Measurements from ENCODE around the gene LSM14A.
"Not testable (repeated sequence)": the region's sequence is repeated elsewhere in the genome, so short reads cannot be mapped to it uniquely, and the experiment has no call there.

LSM14A gene

DNA sequence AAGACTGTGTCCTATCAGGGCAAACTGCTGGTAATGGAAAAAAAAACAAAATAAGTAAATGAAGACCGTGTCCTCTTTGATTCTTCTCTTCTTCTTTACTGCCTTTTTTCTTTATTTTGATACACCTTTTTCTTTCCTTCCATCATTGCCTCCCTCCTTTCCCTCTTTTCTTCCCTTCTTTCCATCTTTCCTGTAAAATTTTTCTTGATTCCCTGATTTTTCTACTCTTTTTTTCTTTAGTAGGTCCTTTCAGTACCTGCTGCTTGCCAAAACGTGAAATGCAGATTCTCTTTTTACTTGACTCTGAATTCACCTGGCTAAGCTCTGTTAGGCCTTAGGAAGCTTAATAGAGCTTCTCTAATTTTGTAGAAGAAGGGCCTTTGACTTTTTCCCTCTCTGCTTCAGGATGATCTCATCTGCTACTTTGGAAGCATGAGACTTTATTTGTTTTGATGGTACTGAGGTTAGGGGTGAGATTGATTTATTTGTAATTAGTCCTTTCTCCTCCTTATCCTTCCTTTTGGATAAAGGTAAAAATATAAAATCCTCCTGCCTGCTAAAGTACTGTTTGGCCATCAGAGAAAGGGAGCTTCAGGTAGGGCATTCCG is 19.2 kb downstream of the LSM14A start:
- DNase-seq (ENCODE audit: low read depth): no peak

DNA sequence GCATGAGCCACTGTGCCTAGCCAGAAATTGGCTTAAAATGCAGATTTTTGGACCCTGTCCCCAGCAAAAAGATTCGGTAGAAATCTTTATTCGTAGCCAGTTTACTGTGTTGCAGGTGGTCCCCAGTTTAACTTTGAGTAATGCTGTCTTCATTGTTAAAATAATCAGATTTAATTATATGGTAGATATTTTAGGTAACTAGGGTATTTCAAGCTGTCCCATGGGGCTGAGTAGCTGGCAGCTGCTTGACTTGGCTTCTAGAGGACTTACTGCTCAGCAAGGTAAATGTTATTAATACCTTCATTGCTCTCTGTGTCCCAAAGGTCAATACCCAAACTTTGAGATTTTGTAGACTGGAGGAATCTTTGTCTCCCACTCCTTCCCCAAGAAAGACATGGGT is 21.1 kb downstream of the LSM14A start:
- DNase-seq (ENCODE audit: low read depth): no peak

DNA sequence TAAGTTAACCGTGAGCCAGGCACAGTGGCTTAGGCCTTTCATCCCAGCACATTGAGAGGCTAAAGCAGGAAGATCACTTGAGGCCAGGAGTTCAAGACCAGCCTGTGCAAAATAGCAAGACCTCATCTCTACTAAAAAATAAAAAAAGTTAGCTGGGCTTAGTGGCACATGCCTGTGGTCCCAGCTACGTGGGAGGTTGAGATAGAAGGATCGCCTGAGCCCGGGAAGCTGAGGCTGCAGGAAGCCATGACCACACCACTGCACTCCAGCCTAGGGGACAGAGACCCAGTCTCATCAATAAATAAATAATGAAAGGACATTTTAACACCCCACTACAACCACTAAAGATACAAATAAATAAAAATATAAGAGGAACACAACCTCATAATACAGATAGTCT is 21.6 kb downstream of the LSM14A start:
- DNase-seq (ENCODE audit: low read depth): no peak

DNA sequence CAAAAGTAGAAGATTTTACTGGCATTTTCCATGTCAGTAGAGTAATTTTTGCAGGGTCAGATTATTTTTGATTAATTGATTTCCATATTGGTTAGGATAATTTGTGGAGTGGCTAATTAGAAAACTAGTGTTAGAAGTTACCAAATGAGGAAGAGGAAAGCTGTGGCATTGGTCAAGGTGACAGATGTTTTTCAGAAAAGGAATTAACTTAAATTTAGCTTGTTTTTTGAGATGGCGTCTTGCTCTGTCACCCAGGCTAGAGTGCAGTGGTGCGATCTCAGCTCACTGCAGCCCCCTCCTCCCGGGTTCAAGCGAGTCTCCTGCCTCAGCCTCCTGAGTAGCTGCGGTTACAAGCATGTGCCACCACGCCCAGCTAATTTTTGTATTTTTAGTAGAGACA is 28.8 kb downstream of the LSM14A start:
- DNase-seq (ENCODE audit: low read depth): no peak

DNA sequence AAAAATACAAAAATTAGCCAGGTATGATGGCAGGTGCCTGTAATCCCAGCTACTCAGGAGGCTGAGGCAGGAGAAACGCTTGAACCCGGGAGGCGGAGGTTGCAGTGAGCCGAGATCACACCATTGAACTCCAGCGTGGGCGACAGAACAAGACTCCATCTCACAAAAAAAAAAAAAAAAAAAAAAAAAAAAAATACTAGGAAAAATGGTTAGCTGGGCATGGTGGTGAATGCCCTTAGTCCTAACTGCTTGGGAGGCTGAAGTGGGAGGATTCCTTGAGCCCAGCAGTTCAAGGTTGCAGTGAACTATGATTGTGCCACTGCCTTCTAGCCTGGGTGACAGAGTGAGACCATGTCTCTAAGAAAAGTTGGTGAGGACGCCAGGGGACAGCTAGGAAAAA is 33.0 kb downstream of the LSM14A start:
- DNase-seq (ENCODE audit: low read depth): not testable (repeated sequence)

DNA sequence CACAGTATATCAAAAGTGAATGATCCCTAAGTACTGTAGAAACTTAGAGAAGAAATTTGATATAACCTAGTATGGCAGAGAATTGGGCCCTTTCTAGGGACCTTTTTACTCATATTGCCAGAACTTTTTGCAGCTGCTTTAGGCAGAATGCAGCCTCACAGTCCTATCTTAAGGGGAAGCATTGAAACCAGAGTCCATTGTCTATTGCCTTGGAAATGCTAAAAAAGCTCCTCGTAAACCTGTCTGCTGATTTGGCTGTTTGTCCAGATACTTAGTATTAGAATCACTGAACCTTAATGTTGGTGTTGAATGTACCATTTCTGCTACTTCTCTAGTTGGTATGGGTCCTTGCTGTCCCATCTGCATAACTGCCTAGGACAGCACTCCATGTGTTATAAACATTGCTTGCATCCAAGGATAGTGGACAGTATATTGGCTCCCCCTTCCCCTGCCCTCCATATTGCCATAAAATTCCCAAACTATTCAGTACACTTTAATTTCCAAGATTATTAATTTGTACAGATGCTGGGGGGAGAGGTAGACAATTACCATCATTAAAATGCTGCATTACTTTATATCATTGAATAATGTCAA is 36.1 kb downstream of the LSM14A start:
- DNase-seq (ENCODE audit: low read depth): no peak

DNA sequence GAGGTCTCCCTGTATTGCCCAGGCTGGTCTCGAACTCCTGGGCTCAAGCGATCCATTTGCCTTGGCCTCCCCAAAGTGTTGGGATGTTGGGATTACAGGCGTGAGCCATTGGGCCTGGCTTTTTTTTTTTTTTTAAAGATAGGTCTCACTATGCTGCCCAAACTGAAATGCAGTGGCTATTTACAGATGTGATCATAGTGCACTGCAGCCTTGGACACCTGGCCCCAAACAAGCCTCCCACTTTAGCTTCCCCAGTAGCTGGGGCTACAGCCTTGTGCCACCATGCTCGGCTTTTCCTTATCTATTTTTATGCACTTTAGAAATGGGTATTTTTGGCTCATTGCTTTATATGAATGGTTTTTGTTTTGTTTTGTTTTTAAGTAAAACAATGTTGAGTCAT is 37.4 kb downstream of the LSM14A start:
- no peak for DNase-seq (ENCODE audit: low read depth)

DNA sequence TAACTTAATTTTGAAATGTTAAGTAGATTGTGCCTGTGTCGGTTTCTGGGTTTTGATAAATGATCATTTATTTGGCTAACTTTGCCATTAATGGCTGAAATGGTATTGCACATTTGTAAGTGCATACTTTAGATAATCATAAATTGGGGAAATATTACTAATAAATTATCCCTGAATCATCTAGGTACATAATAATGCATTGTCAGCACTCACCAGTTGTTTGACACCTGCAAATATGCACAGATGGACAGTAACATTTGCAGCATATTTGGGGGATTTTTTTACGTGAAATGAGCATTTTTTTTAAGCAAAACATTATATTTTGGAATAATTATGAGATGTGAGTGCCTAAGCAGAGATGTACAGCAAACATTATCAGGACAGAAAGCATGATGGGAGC is 41.0 kb downstream of the LSM14A start:
- DNase-seq (ENCODE audit: low read depth): no peak

DNA sequence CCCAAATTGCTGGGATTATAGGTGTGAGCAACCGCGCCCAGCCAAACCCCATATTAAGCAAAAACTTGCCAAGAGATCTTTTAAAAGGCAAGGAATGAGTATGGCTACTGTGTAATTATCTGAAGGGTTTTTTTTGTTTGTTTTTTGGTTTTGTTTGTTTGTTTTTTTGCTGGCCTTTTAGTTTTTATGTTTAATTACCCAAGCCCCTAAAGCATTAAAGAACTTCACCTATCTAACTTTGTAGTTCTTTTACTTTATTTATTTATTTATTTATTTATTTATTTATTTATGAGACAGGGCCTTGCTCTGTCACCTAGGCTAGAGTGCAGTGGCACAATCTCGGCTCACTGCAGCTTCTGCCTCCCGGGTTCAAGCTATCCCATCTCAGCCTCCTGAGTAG is 41.7 kb downstream of the LSM14A start:
- no peak for DNase-seq (ENCODE audit: low read depth)

DNA sequence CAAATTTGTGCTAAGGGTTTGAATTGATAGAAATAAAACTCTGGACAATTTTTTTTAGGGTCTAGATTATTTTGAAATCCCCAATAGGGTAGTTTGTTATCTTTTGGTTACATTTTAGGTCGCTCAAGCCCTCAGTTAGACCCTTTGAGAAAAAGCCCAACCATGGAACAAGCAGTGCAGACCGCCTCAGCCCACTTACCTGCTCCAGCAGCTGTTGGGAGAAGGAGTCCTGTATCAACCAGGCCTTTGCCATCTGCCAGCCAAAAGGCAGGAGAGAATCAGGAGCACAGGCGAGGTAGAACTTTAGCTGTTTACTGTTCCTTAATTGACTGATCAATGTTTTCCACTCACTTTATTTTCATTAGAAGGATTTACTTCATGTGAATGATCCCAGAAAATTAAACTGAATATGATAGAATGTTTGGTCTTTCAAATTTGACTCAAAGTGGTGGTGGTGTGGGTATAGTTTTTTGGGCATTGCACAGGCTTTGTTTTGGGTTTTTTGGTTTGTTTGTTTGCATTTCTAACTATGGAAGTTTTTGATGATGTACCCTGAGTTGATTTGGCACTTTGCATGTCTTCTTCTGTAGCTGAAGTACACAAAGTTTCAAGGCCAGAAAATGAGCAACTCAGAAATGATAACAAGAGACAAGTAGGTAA is 42.8 kb downstream of the LSM14A start:
- no peak for DNase-seq (ENCODE audit: low read depth)

DNA sequence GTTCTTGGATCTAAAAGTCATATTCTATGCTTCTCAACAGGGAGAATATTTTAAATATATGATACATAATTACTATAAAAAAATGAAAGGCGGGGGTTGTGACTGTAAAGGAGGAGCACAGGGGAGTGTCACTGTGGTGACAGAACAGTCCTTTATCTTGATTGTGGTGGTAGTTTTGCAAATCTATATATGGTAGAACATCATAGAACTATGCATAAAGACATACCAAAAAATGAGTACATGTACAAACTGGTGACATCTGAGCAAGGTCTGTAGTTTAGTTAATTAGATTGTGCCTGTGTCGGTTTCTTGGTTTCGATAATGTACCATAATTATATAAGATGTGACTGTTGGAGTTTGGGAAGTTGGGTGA is 43.3 kb downstream of the LSM14A start:
- DNase-seq (ENCODE audit: low read depth): no peak

DNA sequence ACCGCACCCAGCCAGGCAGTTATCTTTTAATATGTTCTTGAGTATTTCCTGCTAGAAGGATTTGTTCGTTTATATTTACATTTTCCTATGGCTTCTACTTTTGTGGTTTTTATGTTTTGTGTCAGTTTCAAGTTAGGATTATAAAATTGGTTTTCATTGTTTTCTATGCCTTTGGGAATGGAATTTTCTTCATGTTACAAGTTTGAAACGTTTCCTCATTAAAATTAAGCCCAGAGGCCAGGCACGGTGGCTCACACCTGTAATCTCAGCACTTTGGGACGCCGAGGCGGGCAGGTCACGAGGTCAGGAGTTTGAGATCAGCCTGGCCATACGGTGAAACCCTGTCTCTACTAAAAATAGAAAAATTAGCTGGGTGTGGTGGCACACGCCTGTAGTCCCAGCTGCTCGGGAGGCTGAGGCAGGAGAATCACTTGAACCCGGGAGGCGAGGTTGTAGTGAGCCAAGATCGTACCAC is 44.5 kb downstream of the LSM14A start:
- not testable (repeated sequence) for DNase-seq (ENCODE audit: low read depth)

DNA sequence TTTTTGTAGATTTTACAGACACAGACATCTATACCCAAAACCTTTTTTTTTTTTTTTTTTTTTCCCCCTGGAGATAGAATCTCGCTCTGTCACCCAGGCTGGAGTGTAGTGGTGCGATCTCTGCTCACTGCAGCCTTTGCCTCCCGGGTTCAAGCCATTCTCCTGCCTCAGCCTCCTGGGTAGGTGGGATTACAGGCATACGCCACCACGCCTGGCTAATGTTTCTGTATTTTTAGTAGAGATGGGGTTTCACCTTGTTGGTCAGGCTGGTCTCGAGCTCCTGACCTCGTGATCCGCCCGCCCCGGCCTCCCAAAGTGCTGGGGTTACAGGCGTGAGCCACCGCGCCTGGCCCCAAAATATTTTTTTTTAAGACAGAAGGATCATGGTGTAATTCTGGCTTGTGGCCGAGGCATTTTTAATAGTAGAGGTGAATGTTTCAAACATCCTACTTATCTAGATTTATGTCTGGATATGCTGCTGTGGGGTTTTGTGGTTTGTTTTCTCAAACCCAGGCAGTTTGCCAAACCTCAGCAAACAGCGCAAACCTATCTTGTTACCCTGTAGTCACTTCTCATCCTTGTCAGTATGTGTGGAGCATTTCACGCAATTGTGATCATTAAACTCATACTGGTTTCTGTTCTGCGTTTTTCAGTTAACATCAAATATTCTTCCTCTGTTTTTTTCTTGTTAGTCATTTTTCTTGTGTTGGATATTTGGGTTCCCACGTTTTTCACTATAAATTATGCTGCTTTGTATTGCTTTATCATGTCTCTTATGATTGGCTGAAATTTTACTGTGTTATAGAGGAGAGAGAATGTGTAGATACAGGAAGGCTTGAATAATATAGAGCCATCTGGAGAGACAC is 45.9 kb downstream of the LSM14A start:
- peak; percentile 57 for DNase-seq (ENCODE audit: low read depth)

DNA sequence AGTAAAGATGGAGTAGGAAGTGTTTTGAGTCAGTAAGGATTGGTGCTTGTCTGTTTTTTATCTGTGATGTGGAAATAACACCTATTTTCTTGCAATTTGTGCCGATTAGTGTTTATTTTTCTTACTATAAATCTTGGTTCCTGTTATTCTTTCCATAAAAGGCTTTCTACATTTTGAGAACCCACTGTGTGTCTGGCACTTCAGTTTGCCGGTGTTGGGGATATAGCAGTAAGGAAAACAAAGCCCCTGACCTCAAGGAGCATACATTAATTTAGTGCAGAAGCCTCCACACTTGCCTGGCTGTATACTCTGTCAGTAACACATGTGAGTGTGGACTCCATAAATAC is 46.5 kb downstream of the LSM14A start:
- DNase-seq (ENCODE audit: low read depth): no peak

DNA sequence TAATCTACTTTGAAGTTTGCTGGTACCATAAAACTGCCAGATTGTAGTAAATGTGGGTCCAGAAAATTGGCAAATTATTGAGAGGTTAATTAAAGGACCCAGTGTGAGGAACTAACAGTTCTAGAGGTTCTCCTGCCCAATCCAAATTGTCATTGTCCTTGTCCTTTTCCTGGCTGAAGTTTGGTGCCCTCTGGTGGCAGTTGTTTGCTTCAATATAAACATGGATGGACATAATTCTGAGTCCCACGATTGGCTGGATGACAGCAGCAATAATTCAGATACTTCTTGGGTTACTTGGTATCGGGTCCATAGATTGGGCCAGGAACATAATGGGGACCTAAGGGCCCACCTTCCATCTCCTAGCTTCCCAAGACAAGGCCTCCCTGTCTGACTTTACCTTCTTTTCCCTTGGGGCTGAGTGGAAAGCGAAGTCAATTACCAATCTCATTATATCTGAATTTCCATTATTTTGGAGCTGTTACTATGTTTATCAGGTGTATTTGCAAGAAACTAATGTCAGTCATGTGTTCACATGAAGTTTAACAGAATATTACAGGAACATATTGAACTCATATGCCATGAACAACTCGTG is 48.3 kb downstream of the LSM14A start:
- DNase-seq (ENCODE audit: low read depth): peak; percentile 51

DNA sequence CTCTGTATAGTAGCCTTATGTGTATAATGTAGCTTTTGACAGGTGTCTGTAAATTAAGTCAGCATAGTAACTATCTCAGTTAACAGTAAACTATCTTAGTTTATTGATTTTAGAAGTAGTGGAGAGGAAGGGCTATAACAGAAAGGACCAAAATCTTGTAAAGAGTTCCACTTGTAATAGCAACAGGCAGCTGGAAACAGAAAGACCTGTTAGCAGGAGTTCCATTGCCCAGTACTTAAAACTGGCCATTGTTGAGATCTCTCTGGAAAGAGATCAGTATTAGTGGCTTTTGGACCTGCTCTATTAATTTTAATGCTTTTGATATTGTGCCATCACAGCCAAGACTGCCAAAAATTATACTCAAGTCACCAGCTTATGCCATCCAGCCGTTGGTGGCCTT is 50.1 kb downstream of the LSM14A start:
- no peak for DNase-seq (ENCODE audit: low read depth)

DNA sequence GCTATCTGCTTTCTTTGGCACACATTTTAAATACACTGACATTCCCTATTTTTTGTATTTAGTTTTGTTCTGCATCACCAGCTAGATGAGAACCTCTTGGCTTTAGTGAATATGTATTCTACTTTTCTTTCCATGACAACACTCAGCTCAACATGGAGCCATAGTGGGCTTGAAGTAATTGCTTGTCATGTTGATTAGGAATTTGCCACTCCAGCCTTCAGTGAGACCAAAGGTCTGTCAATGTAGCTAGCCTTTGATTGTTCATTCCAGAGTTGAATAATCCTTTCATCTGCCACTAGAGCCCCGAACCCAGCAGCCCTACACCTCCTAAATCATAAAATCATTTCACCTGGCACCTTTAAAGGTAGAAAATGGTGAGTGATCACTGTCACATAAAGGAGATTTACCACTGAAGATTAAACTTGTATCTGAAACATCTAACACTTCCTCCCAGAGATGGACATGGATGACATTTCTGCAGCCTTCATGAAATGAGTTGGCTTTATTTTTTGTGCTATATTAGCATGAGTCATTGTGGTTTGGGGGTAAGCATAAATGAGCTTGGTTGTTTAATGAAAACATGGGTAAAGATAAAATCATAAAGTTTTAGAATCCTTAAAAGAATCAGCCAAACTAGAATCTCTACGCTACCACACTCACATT is 52.8 kb downstream of the LSM14A start:
- no peak for DNase-seq (ENCODE audit: low read depth)

DNA sequence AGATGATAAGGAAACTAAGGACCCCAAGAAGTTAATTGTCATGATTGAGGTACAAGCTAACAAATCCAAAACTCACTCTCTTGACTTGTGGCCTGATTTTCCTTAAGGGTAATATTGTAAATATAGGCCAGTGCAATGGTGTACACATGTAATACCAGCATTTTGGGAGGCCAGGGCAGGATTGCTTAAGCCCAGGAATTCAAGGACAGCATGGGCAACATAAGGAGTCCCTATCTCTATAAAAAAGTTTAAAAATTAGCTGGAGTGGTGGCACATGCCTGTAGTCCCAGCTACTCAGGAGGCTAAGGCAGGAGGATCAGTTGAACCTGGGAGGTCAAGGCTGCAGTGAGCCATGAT is 53.3 kb downstream of the LSM14A start:
- no peak for DNase-seq (ENCODE audit: low read depth)

DNA sequence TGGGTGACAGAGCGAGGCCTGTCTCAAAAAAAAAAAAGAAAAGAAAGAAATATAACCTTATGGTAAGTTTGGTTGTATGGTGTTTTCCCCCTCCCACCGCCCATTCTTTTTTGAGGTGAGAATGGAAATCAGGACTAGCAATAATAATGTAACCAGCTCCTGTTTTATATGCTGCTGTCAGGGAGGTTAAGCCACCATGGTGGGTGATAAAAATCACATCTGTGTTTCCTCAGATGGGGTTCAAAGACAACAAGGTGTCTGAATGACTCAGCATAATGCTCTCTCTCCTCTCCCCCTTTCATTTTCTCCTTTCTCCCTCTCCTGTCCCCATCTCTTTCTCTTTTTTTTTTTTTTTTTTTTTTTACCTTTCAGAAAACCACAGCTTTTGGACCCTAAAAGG is 53.7 kb downstream of the LSM14A start:
- DNase-seq (ENCODE audit: low read depth): no peak

DNA sequence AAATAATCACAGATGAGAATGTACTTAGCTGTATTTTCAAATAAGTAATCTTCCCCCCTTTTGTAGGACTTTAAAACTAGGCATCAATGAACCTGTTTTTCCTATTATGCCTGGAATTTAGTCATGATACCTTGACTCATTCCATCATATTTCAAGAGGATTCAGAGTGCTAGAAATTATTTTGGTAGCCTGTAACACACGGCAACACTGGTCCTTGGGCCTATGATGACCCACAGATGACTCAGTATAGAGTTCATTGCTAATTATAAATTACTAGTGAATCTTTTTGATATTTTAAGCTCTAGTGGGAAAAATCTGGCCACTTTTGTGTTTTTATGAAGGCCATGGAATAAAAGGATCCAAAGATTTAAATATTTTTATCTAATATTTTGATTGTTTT is 56.0 kb downstream of the LSM14A start:
- DNase-seq (ENCODE audit: low read depth): no peak

DNA sequence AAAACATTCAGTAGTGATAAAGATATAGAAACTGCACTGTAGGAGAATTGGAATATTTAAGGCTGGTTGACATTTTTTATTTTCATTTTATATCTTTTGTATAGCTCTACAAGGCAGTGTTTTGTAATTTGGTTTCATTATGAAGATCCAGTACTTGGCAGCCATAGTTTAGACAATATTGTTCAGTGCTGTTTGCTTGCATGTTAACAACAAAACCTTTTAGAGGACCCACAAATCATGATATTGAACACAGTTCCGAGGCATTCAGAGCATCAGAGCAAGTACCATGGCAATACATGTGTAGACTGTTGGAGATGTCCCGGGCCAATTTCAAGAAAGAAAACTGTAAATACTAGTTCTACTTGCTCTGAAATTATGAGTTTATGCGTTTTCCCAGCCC is 56.5 kb downstream of the LSM14A start:
- DNase-seq (ENCODE audit: low read depth): no peak

DNA sequence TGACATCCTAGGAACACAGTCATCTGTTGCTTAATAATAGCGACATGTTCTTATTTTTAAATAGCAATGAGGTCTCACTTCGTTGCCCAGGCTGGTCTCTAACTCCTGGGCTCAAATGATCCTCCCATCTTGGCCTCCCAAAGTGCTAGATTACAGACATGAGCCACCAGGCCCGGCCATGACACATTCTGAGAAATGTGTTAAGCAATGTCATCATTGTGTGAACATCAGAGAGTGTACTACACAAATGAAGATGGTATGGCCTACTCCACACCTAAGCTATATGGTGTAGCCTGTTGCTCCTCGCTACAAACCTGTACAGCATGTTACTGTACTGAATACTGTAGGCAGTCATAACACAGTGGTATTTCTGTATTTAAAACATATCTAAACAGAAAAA is 57.4 kb downstream of the LSM14A start:
- no peak for DNase-seq (ENCODE audit: low read depth)

All from activated T-cell treated with anti-CD3 and anti-CD28 coated beads for 24 hours (primary cell).